UCSD-AML1 (cell line): ENCODE results near the gene SLC7A8.
"Not testable (repeated sequence)": the region's sequence is repeated elsewhere in the genome, so short reads cannot be mapped to it uniquely, and the experiment has no call there.

Experiments used
- DNase-seq: peaks from one replicate; lab custom pipeline; 2025; ENCODE audit not compliant: unreplicated experiment; lab: John Stamatoyannopoulos, UW

Gene SLC7A8

DNA sequence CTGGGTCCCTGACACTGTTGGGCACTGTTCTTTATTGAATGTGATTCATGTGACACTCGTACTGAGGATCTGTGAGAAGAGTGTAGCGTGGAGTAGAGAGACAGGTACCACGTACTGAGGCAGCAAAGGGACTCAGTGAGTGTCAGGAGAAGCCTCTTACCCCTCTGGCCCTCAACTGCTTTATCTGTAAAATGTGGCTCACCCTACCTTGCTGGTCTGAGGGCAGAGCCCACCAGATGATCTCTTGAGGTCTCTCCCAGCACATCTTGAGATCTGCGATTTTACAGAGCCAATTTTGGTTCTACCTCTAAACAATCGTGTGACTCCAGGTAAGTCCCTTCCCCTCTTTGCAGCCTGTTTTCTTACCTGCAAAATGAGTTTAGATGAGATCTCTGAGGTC lies 67.5 kb downstream of the SLC7A8 start:
- no peak for DNase-seq

DNA sequence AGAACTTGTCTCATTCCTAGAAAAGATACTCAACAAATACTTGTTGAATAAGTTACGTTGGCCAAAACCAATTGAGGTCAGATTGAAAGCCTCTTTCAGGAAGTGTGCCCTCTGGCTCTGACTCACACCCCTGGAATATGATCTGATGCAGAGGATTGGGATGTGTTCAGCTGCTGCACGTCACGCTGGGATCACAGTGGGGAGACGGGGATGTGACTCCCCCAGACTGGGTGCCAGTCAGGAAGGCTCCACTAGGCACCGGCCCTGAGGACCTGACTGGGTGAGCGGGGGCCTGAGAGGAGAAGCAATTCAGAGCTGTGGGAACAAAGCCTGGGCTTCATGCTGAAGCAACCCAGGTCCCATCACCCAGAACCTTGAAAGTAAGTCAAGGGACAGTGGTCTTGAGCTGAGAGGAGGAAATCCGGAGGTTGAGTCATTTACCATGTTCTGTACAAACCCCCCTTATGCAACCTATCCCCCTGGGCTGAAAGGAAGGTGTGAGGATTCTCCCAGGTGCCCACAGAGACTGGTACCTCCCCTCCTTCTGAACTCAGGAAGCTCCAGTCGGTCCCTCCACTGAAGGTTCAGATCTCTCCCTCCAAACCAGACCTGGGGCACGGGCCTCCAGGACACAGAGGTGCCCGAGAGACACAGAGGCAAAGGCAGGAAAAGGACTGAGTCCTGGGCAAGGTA lies 68.3 kb downstream of the SLC7A8 start:
- DNase-seq = no peak

DNA sequence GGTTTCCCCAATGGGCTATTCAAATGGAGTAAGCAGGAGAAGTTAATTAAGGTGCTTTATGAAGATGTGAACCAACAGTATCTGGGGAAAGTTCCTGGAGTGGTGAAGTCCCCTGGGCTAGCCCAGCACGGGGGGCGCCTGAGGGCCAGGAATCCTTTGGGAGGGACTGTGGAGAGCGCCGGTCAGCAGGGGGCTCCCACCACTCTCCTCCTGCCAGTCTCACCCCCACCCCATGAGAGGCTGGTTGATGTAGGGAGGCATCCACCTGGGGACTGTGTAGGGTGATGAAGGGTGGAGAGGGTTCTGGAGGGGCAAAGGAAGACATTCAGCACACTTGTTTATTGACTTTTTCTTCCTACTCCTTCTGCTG lies 68.8 kb downstream of the SLC7A8 start:
- no peak for DNase-seq

DNA sequence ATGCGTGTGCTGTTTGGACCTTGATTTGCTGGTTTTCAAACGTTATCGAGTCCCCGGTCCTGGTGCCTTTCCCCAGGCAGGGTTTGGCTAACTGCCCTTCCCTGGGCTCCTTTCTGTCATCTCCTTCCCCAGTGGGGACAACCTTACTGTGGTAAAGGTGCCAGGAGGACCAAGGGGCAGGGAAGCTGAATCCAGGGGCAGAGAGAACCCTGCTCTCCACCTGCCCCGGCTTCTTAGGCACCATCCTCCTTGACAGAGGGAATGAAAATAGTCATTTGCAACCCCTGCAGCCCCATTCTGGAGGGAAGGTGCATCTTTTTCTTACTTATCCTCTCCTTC lies 69.4 kb downstream of the SLC7A8 start:
- DNase-seq = no peak

DNA sequence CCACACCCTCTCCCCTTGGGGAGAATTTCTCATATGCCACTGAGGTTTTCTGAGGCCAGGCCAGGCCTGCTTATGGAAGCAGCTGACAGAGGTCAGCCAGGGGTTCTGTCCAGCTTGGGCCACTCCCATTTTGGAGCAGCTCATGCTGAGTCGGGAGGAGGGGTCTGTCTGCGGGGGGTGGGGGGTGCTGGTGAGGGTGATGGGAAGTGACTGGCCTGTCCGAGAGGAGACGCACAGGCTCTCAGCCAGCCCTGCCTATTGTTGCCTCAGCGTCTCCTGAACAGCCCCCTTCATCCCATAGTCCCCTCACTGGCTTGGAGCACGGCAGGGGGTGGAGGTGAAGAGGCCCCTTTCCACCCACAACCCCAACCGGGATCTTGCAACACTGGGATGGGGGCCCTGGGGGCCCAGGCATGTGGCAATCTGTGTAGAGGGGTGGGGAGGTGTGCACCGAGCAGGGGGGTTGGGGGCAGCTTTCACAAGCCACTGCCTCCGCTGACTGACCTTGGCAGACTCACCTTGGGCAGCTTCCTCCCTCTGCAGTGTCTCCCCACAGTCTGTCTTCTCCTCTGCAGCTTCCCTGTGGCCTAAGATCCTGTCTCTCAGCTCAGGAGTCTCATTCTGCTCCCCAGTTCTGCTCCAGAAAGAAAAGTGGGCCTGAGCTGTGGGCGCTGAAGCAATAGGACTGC lies 69.9 kb downstream of the SLC7A8 start:
- DNase-seq = no peak

DNA sequence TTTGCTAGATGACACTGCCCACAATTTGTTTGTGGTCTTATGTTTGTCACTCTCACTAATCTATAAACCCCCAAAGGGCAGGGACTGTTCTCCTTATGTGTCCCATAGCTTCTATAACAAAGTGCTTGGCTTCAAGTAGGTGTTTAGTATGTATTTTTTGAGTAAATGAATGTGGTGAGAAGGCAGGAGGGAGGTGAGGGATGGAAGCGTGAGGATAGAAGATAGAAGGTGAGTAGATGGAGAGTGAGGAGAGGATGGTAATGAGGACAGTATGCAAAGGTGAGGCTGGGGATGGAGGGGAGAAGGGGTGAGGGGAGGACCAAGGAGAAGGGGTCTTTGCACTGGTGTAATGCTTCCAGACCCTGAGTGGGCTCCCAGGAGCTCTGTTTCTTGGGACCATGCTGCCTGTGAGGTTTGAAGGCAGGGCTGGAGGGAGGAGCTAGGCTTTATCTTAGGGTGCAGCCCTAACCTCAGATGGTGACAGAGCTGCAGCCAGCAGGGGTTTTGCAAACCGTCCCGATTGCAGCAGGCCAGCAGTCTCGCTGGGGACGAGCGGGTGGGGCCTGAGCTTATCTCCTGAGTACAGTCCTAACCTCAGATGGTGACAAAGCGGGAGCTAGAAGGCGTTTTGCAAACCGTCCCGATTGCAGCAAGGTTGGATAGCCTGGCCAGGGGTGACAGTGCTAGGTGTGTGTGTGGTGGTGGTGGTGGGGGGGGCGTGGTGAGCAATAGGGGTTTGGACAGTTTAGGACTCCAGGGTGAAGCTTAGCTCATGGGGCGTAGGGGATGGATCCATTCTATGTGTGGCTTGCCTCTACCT lies 70.9 kb downstream of the SLC7A8 start:
- DNase-seq = no peak

DNA sequence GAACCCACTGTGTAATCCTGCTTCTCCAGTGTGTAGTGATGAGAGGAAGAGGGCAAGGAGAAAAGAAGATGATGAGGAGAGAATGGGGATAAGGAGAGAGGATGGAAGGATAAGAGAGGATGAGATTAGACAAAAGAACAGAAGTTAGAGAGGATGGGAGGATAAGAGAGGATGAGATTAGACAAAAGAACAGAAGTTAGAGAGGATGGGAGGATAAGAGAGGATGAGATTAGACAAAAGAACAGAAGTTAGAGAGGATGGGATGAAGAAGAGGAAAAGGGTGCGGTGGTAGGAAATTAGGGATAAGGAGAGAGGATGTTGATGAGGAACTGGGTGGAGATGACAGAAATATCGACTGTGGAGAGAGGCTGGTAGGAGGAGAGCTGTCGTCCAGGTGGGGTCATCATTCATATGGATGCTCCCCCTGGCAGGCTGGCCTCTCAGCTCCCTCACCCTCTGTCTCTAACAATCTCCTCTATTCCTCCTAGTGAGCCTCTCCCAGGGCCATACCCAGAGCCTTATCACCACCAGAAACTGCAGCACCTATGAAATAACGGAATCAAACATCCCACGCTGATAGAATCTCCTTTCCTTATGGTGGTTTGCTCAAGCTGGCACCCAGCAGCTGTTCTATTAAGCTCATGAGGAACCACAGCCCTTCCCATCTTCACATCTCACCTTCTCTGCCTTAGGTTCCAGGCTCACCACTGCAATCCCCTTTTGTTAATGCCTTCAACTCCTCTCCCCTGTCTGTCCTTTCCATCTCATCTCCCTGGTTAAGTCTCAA lies 72.7 kb downstream of the SLC7A8 start:
- no peak for DNase-seq

DNA sequence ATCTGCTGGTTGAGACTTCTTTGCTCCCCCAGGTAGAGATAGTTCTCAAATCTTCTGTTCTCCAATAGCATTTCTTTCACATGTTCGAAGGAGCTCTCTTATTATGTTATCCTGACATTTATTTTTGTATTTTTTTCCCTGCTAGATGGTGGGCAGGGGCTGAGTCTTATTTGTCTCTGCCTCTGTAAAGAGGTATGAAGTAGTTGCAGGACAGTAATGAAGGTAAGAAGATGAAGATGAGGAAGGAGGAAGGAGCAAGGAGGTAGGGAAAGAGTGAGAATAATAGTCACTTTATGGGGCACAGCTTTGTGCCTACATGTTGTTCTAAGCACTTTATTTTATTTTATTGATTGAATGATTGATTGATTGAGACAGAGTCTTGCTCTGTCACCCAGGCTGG lies 73.7 kb downstream of the SLC7A8 start:
- DNase-seq = no peak

DNA sequence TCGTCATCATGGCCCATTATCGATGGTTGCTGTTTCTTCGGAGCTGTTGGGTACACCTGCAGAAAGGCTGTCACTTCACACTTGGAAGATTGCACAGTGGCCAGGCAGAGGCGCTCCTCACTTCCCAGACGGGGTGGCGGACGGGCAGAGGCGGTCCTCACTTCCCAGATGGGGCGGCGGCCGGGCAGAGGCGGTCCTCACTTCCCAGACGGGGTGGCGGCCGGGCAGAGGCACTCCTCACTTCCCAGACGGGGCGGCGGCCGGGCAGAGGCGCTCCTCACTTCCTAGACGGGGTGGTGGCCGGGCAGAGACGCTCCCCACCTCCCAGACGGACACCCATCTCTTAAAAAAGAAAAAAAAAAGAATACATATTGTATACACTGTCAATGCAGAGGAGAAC lies 75.3 kb downstream of the SLC7A8 start:
- DNase-seq = not testable (repeated sequence)

DNA sequence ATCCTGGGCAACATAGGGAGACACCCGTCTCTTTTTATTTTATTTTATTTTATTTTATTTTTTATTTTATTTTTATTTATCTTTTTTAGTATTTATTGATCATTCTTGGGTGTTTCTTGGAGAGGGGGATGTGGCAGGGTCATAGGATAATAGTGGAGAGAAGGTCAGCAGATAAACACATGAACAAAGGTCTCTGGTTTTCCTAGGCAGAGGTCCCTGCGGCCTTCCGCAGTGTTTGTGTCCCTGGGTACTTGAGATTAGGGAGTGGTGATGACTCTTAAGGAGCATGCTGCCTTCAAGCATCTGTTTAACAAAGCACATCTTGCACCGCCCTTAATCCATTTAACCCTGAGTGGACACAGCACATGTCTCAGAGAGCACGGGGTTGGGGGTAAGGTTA lies 75.8 kb downstream of the SLC7A8 start:
- not testable (repeated sequence) for DNase-seq

DNA sequence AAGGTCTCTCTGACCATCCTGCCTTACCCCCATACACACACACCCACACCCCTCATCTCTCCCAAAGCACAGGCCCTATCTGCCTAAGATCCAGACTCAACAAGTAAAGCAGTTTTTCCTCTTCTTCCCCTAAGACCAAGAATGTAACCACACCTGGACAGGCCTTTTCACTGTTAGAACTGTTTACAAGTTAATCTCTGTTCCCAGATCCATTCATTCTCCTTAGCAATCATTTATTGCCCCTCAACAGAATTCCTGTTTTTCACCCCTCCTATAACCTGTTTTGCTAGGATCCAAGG lies 76.8 kb downstream of the SLC7A8 start:
- no peak for DNase-seq

DNA sequence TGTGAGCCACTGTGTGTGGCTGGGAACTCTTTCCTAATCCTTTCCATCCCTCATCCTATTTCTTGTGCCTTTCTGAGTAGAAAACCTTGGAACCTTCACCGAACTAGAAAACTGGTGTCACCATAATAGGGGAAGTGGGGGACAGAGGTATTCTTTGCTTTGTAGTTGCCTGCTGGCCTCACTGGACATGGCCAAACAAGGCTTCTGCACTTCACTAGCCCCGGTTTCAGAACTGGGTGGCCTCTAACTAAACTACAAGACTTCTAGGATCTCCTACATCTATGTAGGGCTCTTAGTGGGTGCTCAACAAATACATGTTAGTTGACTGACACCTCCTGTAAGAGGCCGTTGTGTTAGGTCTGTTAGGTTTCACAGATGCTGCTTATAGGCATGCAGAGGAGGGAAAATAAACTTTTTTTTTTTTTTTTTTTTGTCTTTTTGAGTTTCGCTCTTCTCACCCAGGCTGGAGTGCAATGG lies 78.1 kb downstream of the SLC7A8 start:
- DNase-seq = no peak

DNA sequence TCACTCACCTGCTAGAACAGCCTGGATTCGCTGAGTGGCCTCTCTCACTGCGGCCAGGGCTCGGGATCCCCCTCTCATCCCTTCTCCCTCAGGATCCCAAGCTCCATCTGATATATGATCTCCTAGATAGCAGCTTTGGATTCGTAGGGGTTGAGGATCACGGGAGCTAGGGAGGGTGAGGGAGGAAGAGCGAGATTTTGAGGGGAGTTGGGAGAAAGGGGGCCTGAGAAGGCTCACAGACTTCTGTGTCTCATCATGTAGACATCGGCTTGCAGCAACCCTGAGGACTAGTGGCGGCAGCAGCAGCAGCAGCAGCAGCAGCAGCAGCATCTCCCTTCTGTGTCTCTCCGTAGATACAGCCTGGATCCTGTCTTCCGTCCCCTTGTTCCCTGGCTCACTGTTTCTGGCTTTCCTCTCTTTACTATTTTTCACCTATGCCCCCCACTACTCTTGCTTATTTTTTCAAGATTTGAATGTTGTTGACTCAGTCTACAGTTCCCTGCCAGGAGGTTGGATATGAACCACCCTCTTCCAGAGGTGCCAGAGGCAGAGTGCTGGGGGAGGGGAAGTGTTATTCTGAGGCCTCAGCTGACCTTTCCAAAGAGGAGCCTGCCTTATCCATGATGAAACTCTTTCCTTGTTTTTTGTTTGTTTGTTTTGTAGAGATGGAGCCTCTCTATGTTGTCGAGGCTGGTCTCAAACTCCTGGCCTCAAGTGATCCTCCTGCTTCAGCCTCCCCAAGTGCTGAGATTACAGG lies 78.7 kb downstream of the SLC7A8 start, which contains the start of gene CIROP:
Gene CIROP, minus strand, starts transcription at position 399 of the 757 bp plus-strand sequence. Its CDS starts 69 bp downstream, at position 330.
- no peak for DNase-seq

DNA sequence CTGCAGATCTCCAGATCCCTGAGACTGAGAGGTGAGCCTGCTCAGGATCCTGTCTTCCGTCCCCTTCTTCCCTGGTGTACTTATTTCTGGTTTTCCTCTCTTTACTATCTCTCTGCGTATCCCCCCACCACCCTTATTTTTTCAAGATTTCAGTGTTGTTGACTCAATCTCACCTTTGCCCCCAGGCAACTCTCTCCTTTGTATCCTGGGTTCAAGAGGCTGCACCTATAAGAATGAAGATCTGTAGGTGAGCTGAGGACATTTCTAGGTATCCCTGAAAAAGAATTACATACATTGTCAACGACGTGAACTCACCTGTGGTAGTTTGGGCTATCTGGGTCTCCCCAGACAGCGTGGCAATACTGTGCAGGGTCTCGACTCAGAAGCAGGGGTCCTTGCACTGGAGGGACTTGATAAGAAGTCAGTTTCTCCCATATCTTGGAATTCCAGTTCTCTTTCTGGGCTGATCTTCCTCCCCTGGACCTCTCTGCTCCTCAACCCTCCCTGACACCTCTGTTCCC lies 79.3 kb downstream of the SLC7A8 start:
- DNase-seq = no peak

DNA sequence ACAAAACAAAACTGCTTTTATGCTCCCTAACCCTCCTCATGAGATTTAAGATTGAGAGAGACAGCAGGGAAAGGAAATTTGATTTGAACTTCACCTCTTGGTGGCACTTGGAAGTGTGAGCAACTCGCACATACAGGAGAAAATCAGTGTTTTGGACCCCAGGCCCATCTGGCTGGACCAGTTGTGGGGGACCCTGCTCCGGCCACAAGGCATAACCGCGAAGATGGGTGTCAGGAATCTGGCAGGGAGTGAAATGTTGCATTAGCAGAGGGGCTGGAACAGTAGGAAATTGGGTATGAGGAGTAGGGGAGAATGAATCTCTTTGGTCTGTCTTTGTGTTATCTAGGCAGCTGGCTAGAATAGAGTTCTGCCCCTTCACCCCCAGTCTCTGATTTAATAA lies 79.9 kb downstream of the SLC7A8 start:
- DNase-seq = no peak

DNA sequence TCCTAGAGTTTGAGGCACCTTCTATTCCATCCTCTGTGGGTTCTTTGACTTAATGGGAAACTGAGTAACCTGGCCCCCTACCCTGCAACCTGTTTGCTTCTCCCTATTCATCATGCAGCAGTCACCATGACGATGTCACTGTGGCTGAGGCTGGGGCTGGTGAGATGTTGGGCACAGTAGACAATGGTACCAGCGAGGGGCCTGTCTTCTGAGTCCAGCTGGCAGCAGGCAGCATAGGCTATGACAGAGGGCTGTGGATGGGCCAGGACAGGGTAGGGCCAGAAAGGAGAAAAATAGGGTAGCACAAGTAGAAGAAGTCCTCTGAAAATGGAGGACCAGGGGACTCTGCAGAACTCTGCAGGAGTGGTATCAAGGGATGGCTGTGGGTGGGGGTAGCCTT lies 80.7 kb downstream of the SLC7A8 start:
- DNase-seq = no peak

DNA sequence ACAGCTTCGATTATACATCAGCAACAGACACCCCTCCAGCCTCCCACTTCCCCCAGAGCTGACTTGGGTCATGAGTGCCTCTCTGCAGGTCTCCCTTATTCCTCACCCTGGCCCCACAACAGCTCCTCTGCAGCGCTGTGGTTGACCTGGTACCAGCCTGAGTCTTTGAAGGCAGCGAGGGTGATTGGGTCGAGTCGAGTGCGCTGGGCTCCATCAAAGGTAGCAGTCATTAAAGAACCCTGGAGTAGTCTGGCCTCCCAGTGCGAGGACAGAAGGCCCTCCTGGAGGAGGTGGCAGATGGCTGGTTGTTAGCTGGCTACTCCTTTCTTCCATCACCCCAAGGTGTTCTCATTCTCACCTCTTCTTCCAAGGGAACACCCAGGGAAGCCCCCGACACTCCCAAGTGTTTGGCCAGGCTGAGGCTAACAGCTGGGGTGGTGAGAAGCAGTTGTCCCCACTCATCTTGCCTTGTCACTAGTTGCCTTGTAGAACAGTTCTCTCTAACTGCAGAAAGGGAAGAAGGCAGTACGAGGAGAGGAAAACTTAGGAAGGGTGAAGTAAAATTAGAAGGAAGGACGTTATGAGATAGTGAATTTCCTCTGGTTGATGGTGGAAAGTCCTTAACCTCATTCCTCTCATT lies 81.4 kb downstream of the SLC7A8 start:
- no peak for DNase-seq

DNA sequence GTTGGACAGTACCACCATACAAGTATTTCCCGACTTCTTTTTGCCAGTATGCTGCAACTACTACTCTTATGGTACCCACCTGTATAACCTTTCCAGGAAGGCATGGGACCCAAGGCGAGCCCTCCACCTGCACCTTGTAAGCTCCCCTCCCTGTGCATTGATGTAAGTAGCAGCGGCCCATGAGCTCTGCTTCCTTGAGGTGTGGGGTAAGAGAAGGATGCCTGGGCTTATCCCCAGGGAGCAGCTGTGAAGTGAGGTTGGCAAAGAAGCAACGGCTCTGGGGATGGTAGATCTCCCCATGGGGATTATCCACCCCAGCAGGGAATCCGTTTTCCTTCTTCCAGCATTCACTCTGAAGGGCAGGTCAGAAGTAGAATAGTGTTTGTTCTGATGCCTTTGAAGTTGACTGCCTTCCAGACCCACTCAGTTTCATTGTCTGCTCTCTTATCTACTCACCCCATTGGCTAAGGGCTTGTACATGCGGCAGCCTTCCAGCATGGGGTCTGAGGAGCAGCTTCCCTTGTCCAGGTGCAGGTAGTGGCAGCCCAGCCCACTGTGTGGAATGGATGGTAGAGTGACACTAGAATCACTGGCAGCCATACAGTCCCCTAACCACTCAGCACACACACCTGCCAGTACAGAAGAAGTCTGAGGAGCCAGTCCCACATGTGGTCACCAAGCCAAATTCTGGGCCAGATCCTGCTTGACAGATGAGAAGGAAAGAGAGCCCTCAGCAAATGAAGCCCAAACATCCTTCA lies 82.1 kb downstream of the SLC7A8 start:
- DNase-seq = no peak

DNA sequence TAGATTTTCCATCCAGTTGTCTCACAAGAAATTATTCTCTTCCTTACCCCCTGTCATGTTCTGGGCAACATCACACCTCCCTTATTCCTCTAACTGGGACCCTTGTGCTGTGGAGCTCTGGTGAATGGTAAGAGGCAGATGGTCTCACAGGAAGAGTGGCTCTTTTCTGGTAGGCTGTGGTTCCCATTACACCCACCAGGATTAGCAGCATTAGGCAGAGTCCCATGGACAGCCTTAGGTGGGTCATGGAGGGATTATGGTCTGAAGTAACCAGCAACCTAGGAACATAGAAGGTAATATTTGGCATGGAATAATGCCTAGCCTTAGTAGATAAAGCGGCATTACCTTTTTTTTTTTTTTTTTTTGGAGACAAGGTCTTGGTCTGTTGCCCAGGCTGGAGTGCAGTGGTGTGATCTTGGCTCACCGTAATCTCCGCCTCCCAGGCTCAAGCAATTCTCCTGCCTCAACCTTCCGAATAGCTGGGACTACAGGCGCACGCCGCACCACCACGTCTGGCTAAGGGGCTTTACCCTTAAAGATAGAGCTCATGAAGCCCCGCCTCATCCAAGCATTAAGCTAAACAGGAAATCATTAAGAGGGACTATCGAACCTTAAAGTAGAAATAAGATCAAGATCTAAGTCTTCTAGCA lies 84.1 kb downstream of the SLC7A8 start:
- no peak for DNase-seq
